Measurements from ENCODE around the gene EI24. TPM values are rescaled to one million over a fixed set of nuclear protein-coding genes. Genes with fewer than 3 reads are reported as not detected.

Gene EI24
- polyA plus RNA-seq, 1 of the 3 experiments (the other 2 are of a cell fraction) = 85.5 TPM

- TF ChIP-seq REST (IDR thresholded peaks at IDR 0.05; ENCODE audit: low read depth, low read length) (no peak), RAD21 (IDR thresholded peaks at IDR 0.05; ENCODE audit: low read length) (no peak), TCF12 (IDR thresholded peaks at IDR 0.05) (no peak)
These were observed 17.4 kb upstream of the EI24 start (continued) for GRCh38 chr11:125551835-125552342.

DNA sequence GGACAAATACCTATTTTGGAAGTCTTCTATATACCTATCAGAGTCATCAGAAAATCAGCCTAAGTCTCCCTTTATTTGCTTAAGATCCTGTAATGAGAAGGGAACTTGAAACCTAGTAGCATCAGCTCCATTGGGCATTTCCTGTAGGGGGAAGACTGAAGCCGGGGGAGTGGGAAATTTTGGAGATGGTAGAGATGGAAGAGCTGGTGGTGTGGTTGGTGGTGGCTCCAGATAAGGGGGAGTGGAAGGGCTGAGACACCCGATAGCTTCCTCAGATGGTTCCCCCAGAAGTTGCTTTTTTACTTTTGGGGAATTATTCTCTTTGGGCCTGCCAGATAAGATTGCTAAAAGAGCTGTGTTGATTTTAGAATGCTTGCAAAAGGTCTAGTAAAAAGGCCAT is 16.4 kb upstream of the EI24 start:
- H3K79me2 ChIP-seq (ENCODE audit: insufficient read depth) = no peaks in the 10 kb centered on the region
- TF ChIP-seq ELF1 (IDR thresholded peaks at IDR 0.05) = no peak
- no peak for TF ChIP-seq RXRA (IDR thresholded peaks at IDR 0.05; ENCODE audit: borderline replicate concordance, low read depth)
- TF ChIP-seq TAF1 (IDR thresholded peaks at IDR 0.05; ENCODE audit: borderline replicate concordance, low read depth, low read length) = no peak
- TF ChIP-seq NRF1 (IDR thresholded peaks at IDR 0.05; ENCODE audit: low read depth, low read length) = no peak
- no peak for TF ChIP-seq ZBTB33 (IDR thresholded peaks at IDR 0.05; ENCODE audit: borderline replicate concordance, low read depth)
- TF ChIP-seq TCF12 (IDR thresholded peaks at IDR 0.05) = no peak
- no peak for TF ChIP-seq EP300 (IDR thresholded peaks at IDR 0.05; ENCODE audit: borderline replicate concordance in 1 of 2, low read depth in 1 of 2, low read length in 1 of 2)
- TF ChIP-seq JUND (IDR thresholded peaks at IDR 0.05) = no peak
- no peak overlapping the region for H3K9ac ChIP-seq
- WGBS (ENCODE audit: low lambda C conversion rate) = 19% methylated on average over 2 of the region's 2 CpGs
- H3K27me3 ChIP-seq (ENCODE audit: insufficient read depth) = no peaks in the 10 kb centered on the region
- no peaks in the 10 kb centered on the region for H3F3A ChIP-seq (replicated peaks; ENCODE audit: insufficient read depth)
- POLR2A ChIA-PET = no interaction called here
- no peaks in the 10 kb centered on the region for H3K9me2 ChIP-seq
- H3K4me3 ChIP-seq (ENCODE audit: low read depth in 2 of 2, low read length in 1 of 2) = no peak overlapping the region
- CTCF ChIA-PET = no interaction called here
- H2AFZ ChIP-seq (ENCODE audit: low read depth) = no peak overlapping the region
- no peaks in the 10 kb centered on the region for H3K9me3 ChIP-seq
- H4K20me1 ChIP-seq (ENCODE audit: insufficient read depth) = no peaks in the 10 kb centered on the region
- no peak for DNase-seq
- no peaks in the 10 kb centered on the region for H3K4me1 ChIP-seq (ENCODE audit: control insufficient read depth in 1 of 2, insufficient read depth in 2 of 2, low read depth in 1 of 2, low read length in 1 of 2)
- no peak overlapping the region for H3K4me2 ChIP-seq
- H3K36me3 ChIP-seq (replicated peaks in 1 of 2; ENCODE audit: control insufficient read depth in 1 of 2, insufficient read depth in 2 of 2, low read length in 1 of 2) = no peaks in the 10 kb centered on the region
- no peak overlapping the region for H3K27ac ChIP-seq (ENCODE audit: low read depth in 2 of 2, low read length in 1 of 2)

- no peaks in the 10 kb centered on the region for H3F3A ChIP-seq (replicated peaks; ENCODE audit: insufficient read depth)
- no peak overlapping the region for H3K4me2 ChIP-seq
- ChIA-PET POLR2A (no interaction called here), CTCF (no interaction called here)
- H3K27me3 ChIP-seq (ENCODE audit: insufficient read depth) = no peaks in the 10 kb centered on the region
- H3K4me3 ChIP-seq (ENCODE audit: low read depth in 2 of 2, low read length in 1 of 2) = no peak overlapping the region; a peak in 1 of 4 replicates
- no peak overlapping the region for H2AFZ ChIP-seq (ENCODE audit: low read depth)
- no peaks in the 10 kb centered on the region for H3K79me2 ChIP-seq (ENCODE audit: insufficient read depth)
- peak; percentile 8 for DNase-seq
- 73% methylated on average over 1 of the region's 1 CpG for WGBS (ENCODE audit: low lambda C conversion rate)
- no peak overlapping the region for H3K27ac ChIP-seq (ENCODE audit: low read depth in 2 of 2, low read length in 1 of 2)
- H3K4me1 ChIP-seq (ENCODE audit: control insufficient read depth in 1 of 2, insufficient read depth in 2 of 2, low read depth in 1 of 2, low read length in 1 of 2) = no peaks in the 10 kb centered on the region
- no peaks in the 10 kb centered on the region for H3K36me3 ChIP-seq (replicated peaks in 1 of 2; ENCODE audit: control insufficient read depth in 1 of 2, insufficient read depth in 2 of 2, low read length in 1 of 2)
- no peak overlapping the region for H3K9ac ChIP-seq
- no peaks in the 10 kb centered on the region for H3K9me3 ChIP-seq
- H3K9me2 ChIP-seq = no peaks in the 10 kb centered on the region
- H4K20me1 ChIP-seq (ENCODE audit: insufficient read depth) = no peaks in the 10 kb centered on the region
- TF ChIP-seq MEF2A (IDR thresholded peaks at IDR 0.05; ENCODE audit: borderline replicate concordance, low read depth) = no peak
- no peak for TF ChIP-seq IRF3 (IDR thresholded peaks at IDR 0.05; ENCODE audit: low read depth, low read length)
- TF ChIP-seq USF1 (IDR thresholded peaks at IDR 0.05; ENCODE audit: borderline replicate concordance, low read depth) = no peak
- no peak for TF ChIP-seq SMC3 (IDR thresholded peaks at IDR 0.05; ENCODE audit: low read depth, low read length)
- no peak for TF ChIP-seq RFX5 (IDR thresholded peaks at IDR 0.05; ENCODE audit: low read length)
- no peak for TF ChIP-seq REST (IDR thresholded peaks at IDR 0.05; ENCODE audit: low read depth, low read length)
These were observed 15.9 kb upstream of the EI24 start for GRCh38 chr11:125553357-125553756.

Measured in SK-N-SH (cell line).